IMR-90 (cell line): ENCODE measurements around the gene CLHC1. TPM values are rescaled to one million over a fixed set of nuclear protein-coding genes. Genes with fewer than 3 reads are reported as not detected.

Experiments used
- ATAC-seq: fragments of 200-7000 bp; cut with Tn5 transposase; 2 replicates; pipeline ENCODE4 v1.9.1; 2020; ENCODE audit warnings: low read depth, mild to moderate bottlenecking, moderate library complexity
- BruUV-seq: library from RNA; stranded (reverse); fragments of 400-500 nt; replicated peaks from 2 replicates; lab custom pipeline; 2021; lab: Mats Ljungman, UMichigan
- CTCF ChIA-PET: fragments of 300-600 bp; formaldehyde crosslinking; extraction: SDS; loops from one replicate; lab custom pipeline; 2021; ENCODE audit warnings: antibody characterized with exemption; lab: Yijun Ruan, JAX
- POLR2A ChIA-PET: fragments of 300-600 bp; sonication (Branson Sonifier 250); formaldehyde crosslinking; loops from one replicate; lab custom pipeline; 2022; ENCODE audit warnings: antibody characterized with exemption; ENCODE audit not compliant: unreplicated experiment; lab: Charles Lee
- DNase-seq: peaks from one replicate; pipeline ENCODE4 v3.0.0; 2013
- H2AFZ ChIP-seq: replicated peaks from 2 replicates; pipeline ENCODE3; 2013; ENCODE audit warnings: low read length, mild to moderate bottlenecking; ENCODE audit not compliant: poor library complexity
- H2AK5ac ChIP-seq: 2 replicates; pipeline ENCODE4 v1.6.1; 2013; ENCODE audit warnings: low read depth, low read length, inconsistent platforms
- H2AK9ac ChIP-seq: replicated peaks from 2 replicates; pipeline ENCODE3; 2013; ENCODE audit warnings: mild to moderate bottlenecking, low read depth, low read length, moderate library complexity; ENCODE audit not compliant: poor library complexity
- H2BK120ac ChIP-seq: 2 replicates; pipeline ENCODE4 v1.6.1; 2013; ENCODE audit warnings: low read depth, low read length, inconsistent platforms
- H2BK15ac ChIP-seq: 3 replicates; pipeline ENCODE4 v1.6.1; 2013; ENCODE audit warnings: low read depth, low read length, inconsistent platforms
- H2BK20ac ChIP-seq: 2 replicates; pipeline ENCODE4 v1.6.1; 2013; ENCODE audit warnings: low read depth, mild to moderate bottlenecking, inconsistent platforms, low read length, moderate library complexity
- H2BK5ac ChIP-seq: 2 replicates; pipeline ENCODE4 v1.6.1; 2013; ENCODE audit warnings: mild to moderate bottlenecking, low read depth, low read length, inconsistent platforms; ENCODE audit not compliant: poor library complexity, severe bottlenecking
- H3K14ac ChIP-seq: replicated peaks from 2 replicates; pipeline ENCODE4 v1.6.1; 2013; ENCODE audit warnings: low read depth, low read length, inconsistent platforms
- H3K18ac ChIP-seq: 2 replicates; pipeline ENCODE4 v1.6.1; 2013; ENCODE audit warnings: low read depth, low read length, control low read depth
- H3K23ac ChIP-seq: 2 replicates; pipeline ENCODE4 v1.6.1; 2013; ENCODE audit warnings: low read depth, low read length, inconsistent platforms
- H3K27ac ChIP-seq: 2 replicates; pipeline ENCODE4 v1.5.1; 2013; ENCODE audit warnings: mild to moderate bottlenecking, control low read depth, low read length; ENCODE audit not compliant: insufficient read depth
- H3K27me3 ChIP-seq: 2 replicates; pipeline ENCODE4 v1.6.1; 2013; ENCODE audit warnings: low read length; ENCODE audit not compliant: control insufficient read depth, insufficient read depth
- H3K36me3 ChIP-seq: 2 replicates; pipeline ENCODE4 v1.6.1; 2013; ENCODE audit warnings: low read length, mixed read lengths; ENCODE audit not compliant: control insufficient read depth, insufficient read depth
- H3K4ac ChIP-seq: 2 replicates; pipeline ENCODE4 v1.6.1; 2013; ENCODE audit warnings: low read depth, low read length, inconsistent platforms
- H3K4me1 ChIP-seq: 2 replicates; pipeline ENCODE4 v1.6.1; 2013; ENCODE audit warnings: low read length, mixed read lengths; ENCODE audit not compliant: control insufficient read depth, insufficient read depth
- H3K4me2 ChIP-seq: 2 replicates; pipeline ENCODE4 v1.6.1; 2013; ENCODE audit warnings: low read depth, mild to moderate bottlenecking, control low read depth, low read length, moderate library complexity
- H3K4me3 ChIP-seq: 2 replicates; pipeline ENCODE4 v1.5.1; 2013; ENCODE audit warnings: low read depth, mild to moderate bottlenecking, control low read depth, low read length, moderate library complexity; ENCODE audit not compliant: insufficient read depth
- H3K56ac ChIP-seq: 2 replicates; pipeline ENCODE4 v1.6.1; 2013; ENCODE audit warnings: low read length, inconsistent platforms; ENCODE audit not compliant: insufficient read depth; ENCODE audit errors: extremely low read depth
- H3K79me1 ChIP-seq, 2 experiments: 2 replicates each; pipeline ENCODE4 v1.6.1; 2013; ENCODE audit warnings: low read length in 2 of 2, inconsistent platforms in 1 of 2, low read depth in 1 of 2
- H3K9ac ChIP-seq: 2 replicates; pipeline ENCODE4 v1.6.1; 2013; ENCODE audit warnings: low read depth, low read length, control low read depth
- H3K9me1 ChIP-seq: 2 replicates; pipeline ENCODE4 v1.6.1; 2013; ENCODE audit warnings: low read length, inconsistent platforms; ENCODE audit not compliant: insufficient read depth
- H3K9me3 ChIP-seq: 2 replicates; pipeline ENCODE4 v1.6.1; 2013; ENCODE audit warnings: low read length; ENCODE audit not compliant: control insufficient read depth, insufficient read depth
- H4K20me1 ChIP-seq: 2 replicates; pipeline ENCODE4 v1.6.1; 2013; ENCODE audit warnings: low read length, inconsistent platforms; ENCODE audit not compliant: insufficient read depth
- H4K5ac ChIP-seq: 2 replicates; pipeline ENCODE4 v1.6.1; 2013; ENCODE audit warnings: mild to moderate bottlenecking, low read depth, low read length, control low read depth
- H4K8ac ChIP-seq, 2 experiments: 2 replicates each; pipeline ENCODE4 v1.6.1; 2013; ENCODE audit warnings: low read depth in 2 of 2, low read length in 2 of 2, control low read depth in 1 of 2, inconsistent platforms in 1 of 2
- H4K91ac ChIP-seq: 2 replicates; pipeline ENCODE4 v1.6.1; 2013; ENCODE audit warnings: low read depth, low read length, inconsistent platforms; ENCODE audit not compliant: insufficient read depth
- BHLHE40 ChIP-seq: fragments of 150-350 bp; IDR thresholded peaks from 2 replicates; pipeline ENCODE4 v1.6.1; 2016; ENCODE audit warnings: mild to moderate bottlenecking, low read depth, low read length
- CEBPB ChIP-seq: IDR thresholded peaks from 2 replicates; pipeline ENCODE4 v1.6.1; 2012; ENCODE audit warnings: low read depth, low read length, improper control_type of control experiment
- CHD1 ChIP-seq: IDR thresholded peaks from 2 replicates; pipeline ENCODE4 v1.6.1; 2012; ENCODE audit warnings: low read depth, low read length, improper control_type of control experiment
- FOS ChIP-seq: fragments of 150-350 bp; IDR thresholded peaks from 2 replicates; pipeline ENCODE4 v1.6.1; 2016; ENCODE audit warnings: low read depth, low read length
- MAFK ChIP-seq: IDR thresholded peaks from 2 replicates; pipeline ENCODE4 v1.6.1; 2012; ENCODE audit warnings: low read depth, low read length, improper control_type of control experiment
- MAZ ChIP-seq: IDR thresholded peaks from 2 replicates; pipeline ENCODE4 v1.6.1; 2012; ENCODE audit warnings: low read depth, mild to moderate bottlenecking, low read length, improper control_type of control experiment, moderate library complexity, borderline replicate concordance
- NFE2L2 ChIP-seq: fragments of 150-350 bp; IDR thresholded peaks from 2 replicates; pipeline ENCODE4 v1.6.1; 2016; ENCODE audit warnings: low read depth, mild to moderate bottlenecking, low read length
- POLR2A ChIP-seq: IDR thresholded peaks from 2 replicates; pipeline ENCODE4 v1.6.1; 2012; ENCODE audit warnings: mild to moderate bottlenecking, low read depth, low read length
- RAD21 ChIP-seq: IDR thresholded peaks from 2 replicates; pipeline ENCODE4 v1.6.1; 2012; ENCODE audit warnings: low read length, improper control_type of control experiment
- RCOR1 ChIP-seq: IDR thresholded peaks from 2 replicates; pipeline ENCODE4 v1.6.1; 2012; ENCODE audit warnings: mild to moderate bottlenecking, low read length, improper control_type of control experiment; ENCODE audit not compliant: insufficient replicate concordance
- SMC3 ChIP-seq: fragments of 150-350 bp; IDR thresholded peaks from 2 replicates; pipeline ENCODE4 v1.6.1; 2016; ENCODE audit warnings: low read depth, mild to moderate bottlenecking, antibody characterized with exemption, low read length, moderate library complexity
- WGBS, 2 experiments: methylation state at CpG; one replicate each; pipeline versions ENCODE4 v1.1.5 to v1.1.7; 2013; ENCODE audit warnings: missing lambda C conversion rate in 2 of 2; ENCODE audit not compliant: insufficient read length in 1 of 2; ENCODE audit errors: extremely low coverage in 2 of 2; 5-methylcytosine and 5-hydroxymethylcytosine counted together
- dilution Hi-C: fragments of 300-500 bp; cut with HindIII; formaldehyde crosslinking; loops from one replicate; pipeline ENCODE4 v1.14.3; 2018; ENCODE audit warnings: low sequenced_read_pairs; ENCODE audit not compliant: unreplicated experiment
- in situ Hi-C: fragments of 300-500 bp; cut with MboI; formaldehyde crosslinking; loops from 3 replicates; pipeline ENCODE4 v1.14.3; 2019; ENCODE audit warnings: low sequenced_read_pairs, inconsistent platforms, mixed read lengths
- intact Hi-C: fragments of 100-400 bp; cut with micrococcal nuclease; formaldehyde crosslinking; loops from 2 replicates; pipeline ENCODE4 v1.10.0; 2022
- polyA plus RNA-seq, 3 experiments: library from polyadenylated mRNA; depleted of rRNA; stranded (reverse); fragments of >200 nt; gene quantifications; 2 replicates each; pipeline ENCODE4 v1.2.3, GENCODE V29; 2012; ENCODE audit warnings: low replicate concordance in 1 of 3
- total RNA-seq: library from RNA; depleted of rRNA; stranded (reverse); fragments of >200 nt; gene quantifications from 2 replicates; pipeline ENCODE4 v1.2.3, GENCODE V29; 2012
- TF ChIP-seq, protein P1 (sequence below): fragments of 150-350 bp; IDR thresholded peaks from 2 replicates; pipeline ENCODE4 v1.6.1; 2016; ENCODE audit warnings: low read depth, mild to moderate bottlenecking, low read length, moderate library complexity, borderline replicate concordance
- TF ChIP-seq, protein P2 (sequence below): conservative IDR thresholded peaks from 2 replicates; pipeline ENCODE4 v1.5.1; 2012; ENCODE audit warnings: mild to moderate bottlenecking, low read depth, low read length, improper control_type of control experiment
- TF ChIP-seq, protein P3 (sequence below): fragments of 150-350 bp; IDR thresholded peaks from 2 replicates; pipeline ENCODE4 v1.6.1; 2017; ENCODE audit warnings: mild to moderate bottlenecking, antibody characterized with exemption, low read length, low read depth

Gene CLHC1
- total and polyA plus RNA-seq, 2 of the 4 experiments (the other 2 are of a cell fraction) = 2.3 to 5.3 TPM

DNA sequence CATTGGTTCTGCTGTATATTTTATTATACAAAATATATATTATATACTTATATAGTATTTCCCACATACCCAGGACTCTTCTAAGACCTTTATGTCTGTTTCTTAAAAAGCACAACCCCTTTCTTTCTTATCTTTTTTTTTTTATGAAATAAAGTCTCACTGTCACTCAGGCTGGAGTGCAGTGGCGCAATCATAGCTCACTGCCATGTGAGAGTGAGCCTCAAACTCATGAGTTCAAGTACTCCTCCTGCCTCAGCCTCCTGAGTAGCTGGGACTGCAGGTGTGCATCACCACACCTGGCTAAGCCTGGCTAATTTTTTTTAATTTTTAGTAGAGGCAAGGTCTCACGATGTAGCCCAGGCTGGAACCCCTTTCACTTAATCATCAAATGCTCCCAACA is 72.3 kb downstream of the CLHC1 start:
- Histone ChIP-seq H4K5ac (no peak overlapping the region), H3K9me3 (no peaks in the 10 kb centered on the region), H4K8ac (no peak overlapping the region), H3K4ac (no peak overlapping the region), H3K27me3 (no peaks in the 10 kb centered on the region), H3K14ac (no peak overlapping the region), H2BK15ac (no peak overlapping the region; the same call in 2 of the 3 replicates), H3K56ac (no peak overlapping the region), H3K4me2 (no peak overlapping the region), H3K4me3 (no peak overlapping the region), H2BK5ac (no peak overlapping the region), H3K27ac (no peak overlapping the region), H2AFZ (no peak overlapping the region), H4K91ac (no peak overlapping the region), H3K36me3 (no peaks in the 10 kb centered on the region), H3K23ac (no peak overlapping the region), H4K20me1 (peaks cover 3% of the 10 kb centered on the region; the same call in 1 of the 2 replicates), H3K9me1 (peaks cover 46% of the 10 kb centered on the region), H3K4me1 (peaks cover 47% of the 10 kb centered on the region), H2AK5ac (no peak overlapping the region), H3K79me1 (peaks cover 14 to 51% of the 10 kb centered on the region in 2 experiments), H2AK9ac (no peak overlapping the region), H2BK120ac (no peak overlapping the region), H2BK20ac (no peak overlapping the region), H3K9ac (no peak overlapping the region), H3K18ac (no peak overlapping the region)
- CTCF ChIA-PET = interaction anchor here (0.7 kb wide), 1 partner anchor 260 kb away, joined by 3 read pairs; no protein-coding TSS in a partner anchor
- intact Hi-C loops (no loop called here), in situ Hi-C loops (no loop called here), dilution Hi-C loops (loop anchor here (25.0 kb wide), 1 partner anchor 147 kb away; no protein-coding TSS in a partner anchor)
- DNase-seq = no peak
- no TSS peak for BruUV-seq
- TF ChIP-seq FOS (no peak), NFE2L2 (no peak), CEBPB (no peak), CHD1 (no peak), MAZ (no peak), BHLHE40 (no peak), RAD21 (no peak), SMC3 (no peak), RCOR1 (no peak), MAFK (no peak), POLR2A (no peak)
- TF ChIP-seq, protein P1, sequence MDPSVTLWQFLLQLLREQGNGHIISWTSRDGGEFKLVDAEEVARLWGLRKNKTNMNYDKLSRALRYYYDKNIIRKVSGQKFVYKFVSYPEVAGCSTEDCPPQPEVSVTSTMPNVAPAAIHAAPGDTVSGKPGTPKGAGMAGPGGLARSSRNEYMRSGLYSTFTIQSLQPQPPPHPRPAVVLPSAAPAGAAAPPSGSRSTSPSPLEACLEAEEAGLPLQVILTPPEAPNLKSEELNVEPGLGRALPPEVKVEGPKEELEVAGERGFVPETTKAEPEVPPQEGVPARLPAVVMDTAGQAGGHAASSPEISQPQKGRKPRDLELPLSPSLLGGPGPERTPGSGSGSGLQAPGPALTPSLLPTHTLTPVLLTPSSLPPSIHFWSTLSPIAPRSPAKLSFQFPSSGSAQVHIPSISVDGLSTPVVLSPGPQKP = no peak
- TF ChIP-seq, protein P2, sequence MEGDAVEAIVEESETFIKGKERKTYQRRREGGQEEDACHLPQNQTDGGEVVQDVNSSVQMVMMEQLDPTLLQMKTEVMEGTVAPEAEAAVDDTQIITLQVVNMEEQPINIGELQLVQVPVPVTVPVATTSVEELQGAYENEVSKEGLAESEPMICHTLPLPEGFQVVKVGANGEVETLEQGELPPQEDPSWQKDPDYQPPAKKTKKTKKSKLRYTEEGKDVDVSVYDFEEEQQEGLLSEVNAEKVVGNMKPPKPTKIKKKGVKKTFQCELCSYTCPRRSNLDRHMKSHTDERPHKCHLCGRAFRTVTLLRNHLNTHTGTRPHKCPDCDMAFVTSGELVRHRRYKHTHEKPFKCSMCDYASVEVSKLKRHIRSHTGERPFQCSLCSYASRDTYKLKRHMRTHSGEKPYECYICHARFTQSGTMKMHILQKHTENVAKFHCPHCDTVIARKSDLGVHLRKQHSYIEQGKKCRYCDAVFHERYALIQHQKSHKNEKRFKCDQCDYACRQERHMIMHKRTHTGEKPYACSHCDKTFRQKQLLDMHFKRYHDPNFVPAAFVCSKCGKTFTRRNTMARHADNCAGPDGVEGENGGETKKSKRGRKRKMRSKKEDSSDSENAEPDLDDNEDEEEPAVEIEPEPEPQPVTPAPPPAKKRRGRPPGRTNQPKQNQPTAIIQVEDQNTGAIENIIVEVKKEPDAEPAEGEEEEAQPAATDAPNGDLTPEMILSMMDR = no peak
- TF ChIP-seq, protein P3, sequence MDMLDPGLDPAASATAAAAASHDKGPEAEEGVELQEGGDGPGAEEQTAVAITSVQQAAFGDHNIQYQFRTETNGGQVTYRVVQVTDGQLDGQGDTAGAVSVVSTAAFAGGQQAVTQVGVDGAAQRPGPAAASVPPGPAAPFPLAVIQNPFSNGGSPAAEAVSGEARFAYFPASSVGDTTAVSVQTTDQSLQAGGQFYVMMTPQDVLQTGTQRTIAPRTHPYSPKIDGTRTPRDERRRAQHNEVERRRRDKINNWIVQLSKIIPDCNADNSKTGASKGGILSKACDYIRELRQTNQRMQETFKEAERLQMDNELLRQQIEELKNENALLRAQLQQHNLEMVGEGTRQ = no peak
- POLR2A ChIA-PET = no interaction called here
- no peak for ATAC-seq
- 100% methylated on average over 2 of the region's 2 CpGs; no CpG with 5 or more reads in 1 of the 2 experiments for WGBS, 2 experiments
